Measurements from ENCODE around the gene ANKS3.

ANKS3 gene

DNA sequence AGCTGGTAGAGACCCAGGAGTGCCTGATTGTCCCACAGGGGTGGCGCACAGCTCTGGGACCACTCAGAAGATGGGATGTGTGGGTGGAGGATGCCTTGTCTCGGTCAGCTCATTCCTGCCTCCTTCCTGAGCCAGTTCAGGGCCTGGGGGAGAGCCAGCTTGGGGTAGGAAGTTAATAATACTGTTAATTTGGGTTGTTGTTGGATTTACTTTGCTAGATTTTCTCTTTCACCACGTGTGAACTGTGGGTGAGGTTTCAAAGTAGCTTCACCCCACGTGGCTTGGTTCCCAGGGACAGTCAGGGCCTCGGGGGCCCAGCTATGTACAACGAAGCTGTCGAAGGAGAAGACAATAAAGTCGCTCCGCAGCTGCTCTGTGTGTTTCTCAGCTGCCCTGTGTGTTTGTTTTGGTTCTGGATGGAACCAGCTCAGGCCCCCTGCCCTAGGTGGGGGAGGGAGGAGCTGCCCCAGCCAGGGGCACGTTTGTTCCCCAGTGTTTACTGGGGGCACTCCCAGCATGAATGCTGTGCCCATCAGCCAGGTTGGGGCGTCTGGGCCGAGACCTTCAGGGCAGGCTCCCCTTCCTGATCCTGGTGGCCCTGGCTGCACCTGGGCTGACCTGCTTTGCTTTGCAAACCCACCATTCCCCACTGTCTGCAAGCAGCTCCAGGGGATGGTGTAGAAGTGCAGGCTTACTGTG is 38.4 kb downstream of the ANKS3 start:
- DNase-seq, result no peak

DNA sequence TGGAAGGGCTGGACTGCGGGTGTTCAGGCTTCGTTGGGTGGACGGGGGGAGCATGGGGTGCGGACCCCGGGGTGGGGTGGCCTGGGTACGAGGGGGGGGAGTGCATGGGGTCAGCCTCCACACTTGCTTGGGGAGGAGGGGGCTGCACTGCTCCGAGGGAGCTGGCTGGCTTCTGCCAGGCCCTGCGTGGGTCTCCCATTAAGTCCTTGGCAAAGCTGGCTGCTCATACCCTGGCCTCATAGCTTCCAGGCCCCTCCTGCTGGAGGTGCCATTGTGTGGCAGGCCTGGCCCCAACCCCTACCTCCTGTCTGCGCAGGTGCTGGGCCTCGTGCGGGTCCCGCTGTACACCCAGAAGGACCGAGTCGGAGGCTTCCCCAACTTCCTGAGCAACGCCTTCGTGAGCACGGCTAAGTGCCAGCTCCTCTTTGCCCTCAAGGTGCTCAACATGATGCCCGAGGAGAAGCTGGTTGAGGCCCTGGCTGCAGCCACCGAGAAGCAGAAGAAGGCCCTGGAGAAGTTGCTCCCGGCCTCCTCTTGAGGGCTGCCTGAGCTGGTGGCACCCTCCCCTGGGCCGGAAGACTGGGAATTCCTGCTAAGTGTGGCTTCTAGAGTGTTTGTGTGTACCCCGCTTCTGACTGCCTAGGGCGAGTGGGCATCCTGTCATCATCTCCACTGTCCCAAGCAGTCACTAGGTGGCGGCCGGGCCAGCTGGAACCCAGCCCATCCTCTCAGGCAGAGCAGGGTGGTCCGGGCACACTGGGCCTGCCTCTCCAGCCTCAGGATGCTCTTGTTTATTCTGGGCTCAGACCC is 39.2 kb downstream of the ANKS3 start:
- DNase-seq, result no peak

- no peak for DNase-seq
Measured at GRCh38 chr16:4693956-4694641, 40.0 kb downstream of the ANKS3 start.

GRCh38 chr16:4693296-4693955 is 40.6 kb downstream of the ANKS3 start, which contains the start of gene NUDT16L1:
NUDT16L1 (plus strand) TSS chr16:4693562; CDS start chr16:4693727, 165 bp downstream.
- peak; percentile 95 for DNase-seq

GRCh38 chr16:4692460-4693295 is 41.4 kb downstream of the ANKS3 start:
- DNase-seq, result no peak

GRCh38 chr16:4691666-4692412 is 42.2 kb downstream of the ANKS3 start:
- no peak for DNase-seq

DNA sequence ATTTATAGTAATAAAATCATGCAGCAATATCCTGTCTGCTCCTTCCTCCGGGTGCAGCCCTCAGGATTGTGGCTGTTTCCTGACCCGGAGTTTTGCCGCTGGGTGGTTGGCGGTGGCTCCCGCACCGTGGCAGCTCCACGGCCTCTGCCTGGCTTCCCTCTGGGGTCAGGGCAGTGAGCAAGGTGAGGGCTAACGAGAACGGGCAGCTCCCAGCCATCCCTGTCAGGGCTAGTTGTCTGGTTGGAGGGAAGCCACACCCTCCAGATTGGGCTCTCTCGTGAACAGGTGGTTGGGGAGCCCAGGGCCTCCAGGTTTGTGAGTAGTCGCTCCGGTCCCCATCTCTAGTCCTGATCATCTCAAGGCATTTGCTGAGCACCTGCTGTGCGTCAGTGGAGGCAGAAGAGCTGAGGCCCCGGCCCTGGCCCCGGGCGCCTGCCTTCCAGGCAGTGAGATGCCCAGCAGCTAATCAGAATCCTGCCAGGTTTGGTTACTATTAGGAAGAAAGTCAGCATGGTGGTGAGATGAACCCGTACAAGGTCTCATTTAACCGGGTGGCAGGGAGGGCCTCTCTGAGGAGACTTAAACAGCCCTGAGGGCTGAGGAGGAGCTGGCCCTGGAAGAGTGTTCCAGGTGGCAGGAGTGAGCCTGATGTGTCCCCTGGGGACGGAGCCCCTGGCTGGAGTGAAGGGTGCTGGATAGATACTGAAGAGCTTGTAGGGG is 43.0 kb downstream of the ANKS3 start:
- no peak for DNase-seq

DNA sequence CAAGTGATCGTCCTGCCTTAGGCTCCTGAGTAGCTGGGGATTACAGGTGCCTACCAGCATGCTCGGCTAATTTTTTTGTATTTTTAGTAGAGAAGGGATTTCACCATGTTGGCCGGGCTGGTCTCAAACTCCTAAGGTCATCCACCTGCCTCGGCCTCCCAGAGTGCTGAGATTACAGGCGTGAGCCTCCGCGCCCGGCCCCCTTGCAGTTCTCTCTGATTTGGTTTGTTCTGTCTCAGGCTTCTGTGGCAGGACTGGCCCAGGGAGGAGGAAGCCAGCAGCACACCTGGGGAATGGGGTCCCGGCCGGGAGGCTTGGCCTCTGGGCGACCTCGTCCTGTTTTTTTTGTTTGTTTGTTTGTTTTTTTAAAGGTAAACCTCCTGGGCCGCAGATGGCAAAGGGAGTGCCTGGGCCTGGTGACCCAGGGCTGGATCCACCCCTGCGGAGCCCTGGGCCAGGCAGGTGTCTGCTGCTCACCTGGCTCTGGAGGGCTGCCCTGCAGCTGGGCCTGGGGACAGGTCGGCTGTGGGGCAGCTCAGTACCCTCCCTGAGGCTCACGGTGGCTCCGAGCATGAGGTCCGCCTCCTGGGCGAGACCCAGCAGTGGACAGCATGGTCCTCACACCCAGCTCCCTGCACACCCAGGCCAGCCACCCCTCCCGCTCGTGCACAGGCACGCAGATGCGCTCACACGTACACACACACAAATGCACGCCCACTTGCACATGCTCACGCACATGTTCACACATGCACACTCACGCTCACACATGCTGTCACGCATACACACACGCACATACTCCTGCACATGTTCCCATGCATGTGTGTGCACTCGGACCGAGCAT is 44.0 kb downstream of the ANKS3 start:
- DNase-seq, result no peak

DNA sequence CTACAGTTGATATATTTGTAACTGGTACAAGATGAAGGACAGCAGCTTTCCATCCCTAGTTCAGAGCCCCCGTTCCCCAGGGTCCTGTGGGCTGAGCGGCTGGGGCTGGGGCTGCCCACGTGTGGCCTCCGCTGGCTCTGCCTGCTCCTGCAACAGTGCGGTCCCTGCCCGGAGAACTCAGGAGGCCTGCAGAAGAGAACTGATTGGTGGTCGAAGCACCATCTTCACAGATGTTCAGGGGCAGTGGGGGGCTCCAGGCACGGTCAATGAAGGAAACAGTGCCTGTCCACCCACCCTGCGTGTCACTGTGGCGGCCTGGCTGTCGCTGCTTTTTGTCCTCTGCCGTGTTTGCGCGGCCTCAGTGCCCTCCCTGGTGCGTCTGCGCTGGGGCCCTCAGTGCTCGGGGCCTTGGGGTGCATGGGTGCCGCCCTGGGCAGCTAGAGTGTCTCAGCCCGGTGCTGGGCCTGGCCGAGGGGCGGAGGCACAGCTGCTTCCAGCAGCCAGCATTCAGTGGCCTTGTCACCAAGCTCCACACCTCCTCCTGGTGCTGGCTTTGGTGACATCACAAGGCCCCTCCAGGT is 44.9 kb downstream of the ANKS3 start:
- DNase-seq, result no peak

DNA sequence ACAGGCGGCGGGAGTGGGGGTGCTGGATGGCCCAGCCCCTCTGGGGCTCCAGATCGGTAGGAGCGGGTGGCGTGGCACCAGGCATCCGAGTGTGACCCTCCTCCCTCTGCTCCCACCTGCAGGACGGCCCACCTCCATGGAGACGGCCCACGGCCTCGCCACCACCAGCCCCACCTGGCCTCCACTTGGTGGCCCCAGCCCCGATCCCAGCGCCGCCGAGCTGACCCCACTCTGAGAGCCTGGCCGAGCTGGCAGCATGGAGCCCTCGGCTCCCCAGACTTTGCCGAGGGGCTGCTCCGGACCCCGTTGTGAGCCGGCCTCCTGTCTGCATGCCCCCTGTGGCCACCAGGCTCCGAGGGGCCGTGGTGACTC is 45.4 kb downstream of the ANKS3 start:
- no peak for DNase-seq

DNA sequence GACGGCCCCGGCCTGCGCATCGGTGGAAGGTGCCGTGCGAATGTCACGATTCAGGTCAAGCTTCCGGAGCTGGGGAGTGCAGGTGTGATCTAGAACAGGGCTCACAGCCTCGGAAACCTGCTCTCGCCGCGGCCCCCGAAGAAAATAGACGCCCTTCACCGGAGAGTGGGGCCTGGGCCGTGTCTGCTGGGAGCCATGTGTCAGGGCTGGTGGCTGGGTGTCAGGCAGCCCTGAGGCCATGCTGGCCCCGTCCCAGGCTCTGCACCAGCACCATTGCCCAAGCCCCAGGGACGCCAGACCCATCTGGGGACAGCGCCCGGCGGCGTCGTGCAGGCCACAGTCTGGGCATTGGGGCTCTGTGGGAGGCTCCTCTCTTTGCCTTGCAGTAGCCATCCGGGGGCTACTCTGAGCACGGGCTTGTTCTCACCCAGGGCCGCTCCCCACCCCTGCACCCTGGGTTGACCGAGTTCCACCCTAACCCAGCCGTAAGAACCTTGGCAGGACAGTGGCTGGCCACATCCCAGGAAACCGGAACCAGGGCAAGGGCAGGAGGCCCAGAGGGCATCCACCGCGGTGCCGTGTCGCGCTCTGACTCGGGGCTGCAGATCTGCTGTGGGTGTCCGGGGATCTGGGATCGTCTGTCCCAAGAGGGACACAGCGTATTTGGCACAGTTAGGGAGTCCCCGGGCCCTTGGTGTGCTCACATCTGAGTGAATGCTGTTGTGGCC is 46.0 kb downstream of the ANKS3 start:
- DNase-seq, result no peak

DNA sequence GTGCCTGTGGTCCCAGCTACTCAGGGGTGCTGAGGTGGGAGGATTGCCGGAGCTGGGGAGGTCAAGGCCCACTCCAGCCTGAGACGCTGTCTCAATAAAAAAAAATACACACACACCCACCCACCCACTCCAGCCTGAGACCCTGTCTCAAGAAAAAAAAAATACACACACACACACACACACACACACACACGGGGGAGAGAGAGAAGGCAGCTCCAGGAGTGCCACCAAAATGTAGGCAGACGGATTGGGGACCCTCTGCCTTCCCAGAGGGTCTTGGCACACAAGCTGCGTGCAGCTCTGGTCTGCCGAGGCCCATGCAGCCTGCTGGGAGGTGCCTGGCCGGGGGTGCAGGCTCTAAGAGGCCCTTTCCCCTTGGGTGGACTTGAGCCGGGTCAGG is 46.7 kb downstream of the ANKS3 start:
- no peak for DNase-seq

DNA sequence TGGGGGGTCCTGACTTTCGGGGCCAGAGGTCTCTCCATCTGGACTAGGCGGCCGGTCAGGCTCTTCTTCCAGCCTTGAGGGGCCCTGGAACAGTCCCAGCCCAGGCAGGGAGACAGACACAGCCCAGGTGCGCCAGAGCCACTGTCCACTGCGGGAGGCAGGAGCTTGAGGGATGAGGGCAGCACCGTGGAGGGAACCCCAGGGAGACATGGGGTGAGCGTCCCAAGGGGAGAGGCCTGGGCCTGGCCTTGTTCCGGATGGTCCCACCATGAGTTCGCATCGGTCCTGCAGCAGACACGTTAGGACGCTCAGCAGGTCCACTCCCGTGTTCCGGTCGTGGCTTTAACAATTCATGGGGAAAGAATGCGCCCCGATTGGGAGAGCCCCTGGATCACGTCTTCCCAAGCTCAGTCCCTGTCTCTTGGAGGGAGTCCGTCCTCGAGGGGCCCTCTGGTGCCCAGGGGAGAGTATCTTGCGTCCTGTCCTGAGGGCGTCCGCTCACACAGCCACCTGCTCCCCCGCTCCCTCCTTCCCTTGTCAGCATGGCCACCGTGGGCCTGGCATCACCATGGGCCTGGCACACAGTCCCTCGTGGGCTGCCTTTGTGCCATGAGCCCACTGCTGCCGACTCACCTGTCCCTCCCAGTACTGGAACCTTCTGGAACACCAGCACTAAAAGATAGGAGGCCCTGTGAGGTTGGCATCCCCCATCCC is 47.4 kb downstream of the ANKS3 start:
- no peak for DNase-seq

DNA sequence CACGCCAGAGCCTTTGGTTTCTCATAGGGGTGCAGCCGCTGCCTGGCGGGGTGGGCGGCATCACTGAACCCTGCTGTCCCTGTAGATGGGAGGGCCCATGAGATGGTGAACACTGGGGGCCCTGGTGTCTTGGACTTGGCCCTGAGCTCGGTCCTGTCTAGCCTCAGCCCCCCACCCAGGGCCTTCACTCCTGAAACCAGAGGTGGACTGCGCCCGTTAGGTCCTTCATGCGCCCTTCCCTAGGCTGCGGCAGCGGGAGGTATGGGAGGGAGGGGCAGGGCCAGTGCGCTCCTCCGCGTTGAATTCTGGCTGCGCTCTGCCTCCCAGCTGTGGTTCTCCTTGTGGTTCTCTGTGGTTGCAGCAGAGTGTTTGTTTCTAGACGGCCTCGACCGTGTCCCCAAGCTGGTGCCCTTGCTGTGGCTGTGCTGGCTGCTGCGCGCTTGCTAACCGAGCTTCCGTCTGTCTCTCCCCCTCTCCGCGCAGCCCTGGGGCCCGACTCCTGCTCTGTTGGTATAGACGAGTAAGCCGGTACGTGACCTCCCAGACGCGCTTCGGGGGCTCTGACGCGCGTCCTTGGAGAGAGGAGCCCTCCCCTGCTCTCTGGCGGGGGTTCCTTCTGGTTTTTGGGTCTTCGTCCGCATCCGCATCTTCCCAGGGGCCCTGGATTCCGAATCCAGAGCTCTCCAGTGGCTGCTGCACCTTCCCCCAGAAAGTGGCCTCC is 48.1 kb downstream of the ANKS3 start:
- no peak for DNase-seq

GRCh38 chr16:4685292-4685691 is 48.8 kb downstream of the ANKS3 start:
- DNase-seq, result no peak

DNA sequence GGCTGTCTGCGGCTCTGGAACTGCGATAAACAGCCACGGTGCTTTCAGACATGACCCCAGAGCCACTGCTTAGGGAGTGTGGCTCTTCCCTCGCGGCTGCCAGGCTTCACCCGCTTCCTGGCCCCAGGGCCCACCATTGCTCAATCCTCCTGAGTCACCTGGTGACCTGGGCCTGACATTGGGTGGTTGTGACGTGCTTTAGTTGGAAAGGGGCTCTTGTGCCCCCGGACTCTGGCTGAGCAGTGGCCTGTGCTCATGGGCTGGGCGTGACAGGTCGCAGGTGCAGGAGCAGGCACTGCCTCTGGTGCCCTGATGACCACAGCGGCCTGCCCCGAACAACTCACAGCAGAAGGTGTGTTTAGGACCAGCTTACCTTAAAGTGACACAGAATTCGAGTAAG is 49.3 kb downstream of the ANKS3 start:
- no peak for DNase-seq

- no peak for DNase-seq
Measured at GRCh38 chr16:4684058-4684715, 49.9 kb downstream of the ANKS3 start.
